ENCODE data around the gene TRPM8. TPM values are rescaled to one million over a fixed set of nuclear protein-coding genes. Genes with fewer than 3 reads are reported as not detected.

Gene TRPM8
- total RNA-seq, 1 donor, result 0.63 TPM

GRCh38 chr2:233935426-233935825 lies 18.3 kb downstream of the TRPM8 start:
- TF ChIP-seq, protein P1, sequence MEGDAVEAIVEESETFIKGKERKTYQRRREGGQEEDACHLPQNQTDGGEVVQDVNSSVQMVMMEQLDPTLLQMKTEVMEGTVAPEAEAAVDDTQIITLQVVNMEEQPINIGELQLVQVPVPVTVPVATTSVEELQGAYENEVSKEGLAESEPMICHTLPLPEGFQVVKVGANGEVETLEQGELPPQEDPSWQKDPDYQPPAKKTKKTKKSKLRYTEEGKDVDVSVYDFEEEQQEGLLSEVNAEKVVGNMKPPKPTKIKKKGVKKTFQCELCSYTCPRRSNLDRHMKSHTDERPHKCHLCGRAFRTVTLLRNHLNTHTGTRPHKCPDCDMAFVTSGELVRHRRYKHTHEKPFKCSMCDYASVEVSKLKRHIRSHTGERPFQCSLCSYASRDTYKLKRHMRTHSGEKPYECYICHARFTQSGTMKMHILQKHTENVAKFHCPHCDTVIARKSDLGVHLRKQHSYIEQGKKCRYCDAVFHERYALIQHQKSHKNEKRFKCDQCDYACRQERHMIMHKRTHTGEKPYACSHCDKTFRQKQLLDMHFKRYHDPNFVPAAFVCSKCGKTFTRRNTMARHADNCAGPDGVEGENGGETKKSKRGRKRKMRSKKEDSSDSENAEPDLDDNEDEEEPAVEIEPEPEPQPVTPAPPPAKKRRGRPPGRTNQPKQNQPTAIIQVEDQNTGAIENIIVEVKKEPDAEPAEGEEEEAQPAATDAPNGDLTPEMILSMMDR (IDR thresholded peaks at IDR 0.05; ENCODE audit: insufficient read depth, low read length), result no peak
- no peak overlapping the region for H3K4me3 ChIP-seq (ENCODE audit: low read depth, low read length)
- no peak for DNase-seq (ENCODE audit: low read depth)

- TF ChIP-seq, protein P1 (IDR thresholded peaks at IDR 0.05; ENCODE audit: insufficient read depth, low read length), result no peak
- DNase-seq (ENCODE audit: low read depth), result no peak
- no peak overlapping the region for H3K4me3 ChIP-seq (ENCODE audit: low read depth, low read length)
These were observed 18.9 kb downstream of the TRPM8 start for GRCh38 chr2:233936089-233936488.

- H3K4me3 ChIP-seq (ENCODE audit: low read depth, low read length), result peak overlapping the region; percentile 17
- TF ChIP-seq, protein P1 (IDR thresholded peaks at IDR 0.05; ENCODE audit: insufficient read depth, low read length), result no peak
- no peak for DNase-seq (ENCODE audit: low read depth)
These were observed 21.6 kb downstream of the TRPM8 start for GRCh38 chr2:233938676-233939370.

- TF ChIP-seq, protein P1 (IDR thresholded peaks at IDR 0.05; ENCODE audit: insufficient read depth, low read length), result no peak
- H3K4me3 ChIP-seq (ENCODE audit: low read depth, low read length), result no peak overlapping the region
- DNase-seq (ENCODE audit: low read depth), result no peak
These were observed 23.5 kb downstream of the TRPM8 start for GRCh38 chr2:233940376-233941276.

- H3K4me3 ChIP-seq (ENCODE audit: low read depth, low read length), result no peak overlapping the region
- DNase-seq (ENCODE audit: low read depth), result no peak
- TF ChIP-seq, protein P1 (IDR thresholded peaks at IDR 0.05; ENCODE audit: insufficient read depth, low read length), result no peak
These were observed 25.6 kb downstream of the TRPM8 start for GRCh38 chr2:233942731-233943130.

- TF ChIP-seq, protein P1 (IDR thresholded peaks at IDR 0.05; ENCODE audit: insufficient read depth, low read length), result no peak
- no peak overlapping the region for H3K4me3 ChIP-seq (ENCODE audit: low read depth, low read length)
- no peak for DNase-seq (ENCODE audit: low read depth)
These were observed 27.1 kb downstream of the TRPM8 start for GRCh38 chr2:233944269-233944668.
